ENCODE measurements around the gene USP47. TPM values are rescaled to one million over a fixed set of nuclear protein-coding genes. Genes with fewer than 3 reads are reported as not detected.

Gene USP47
- total and polyA plus RNA-seq, 9 of the 15 experiments (the other 6 are each of a cell fraction or from before 2014, with no cell fraction given), result 13.1 to 63.6 (median 34.7) TPM

GRCh38 chr11:11845551-11845950 is 3.8 kb downstream of the USP47 start:
- POLR2A ChIA-PET, result interaction anchor here (1.0 to 6.6 kb wide), 3 partner anchors 10 to 19 kb away, joined by 4 to 46 read pairs (median 20); no protein-coding TSS in a partner anchor
- Histone ChIP-seq H4K20me1 (replicated peaks; ENCODE audit: control insufficient read depth, insufficient read depth, low read length) (peaks cover 11% of the 10 kb centered on the region; the same call in 1 of the 2 replicates), H3K27ac (ENCODE audit: extremely low read depth, low read depth, low read length) (peak overlapping the region; percentile 96; the same call in 2 of the 3 replicates), H2AFZ (ENCODE audit: low read depth, low read length) (no peak overlapping the region), H3K9me1 (ENCODE audit: control insufficient read depth, insufficient read depth, low read length) (no peaks in the 10 kb centered on the region), H3K9ac (ENCODE audit: insufficient read depth in 1 of 2, low read depth in 2 of 2, low read length in 2 of 2) (peak overlapping the region in 1 of 2 experiments; percentile 95; a peak in 1 of 4 replicates), H3K4me2 (ENCODE audit: insufficient read depth, low read length) (peak overlapping the region; percentile 72), H3K4me1 (replicated peaks in 1 of 2; ENCODE audit: control insufficient read depth in 2 of 2, insufficient read depth in 2 of 2, low read length in 2 of 2) (peaks cover 14 to 48% of the 10 kb centered on the region in 2 experiments; a peak in 4 of 5 replicates), H3K4me3 (no peak overlapping the region), H3K36me3 (ENCODE audit: control insufficient read depth, insufficient read depth, low read length) (no peaks in the 10 kb centered on the region; the same call in 2 of the 3 replicates), H3K79me2 (ENCODE audit: control insufficient read depth, insufficient read depth, low read length) (peaks cover 88% of the 10 kb centered on the region), H3K9me3 (replicated peaks; ENCODE audit: control insufficient read depth, insufficient read depth, low read depth, low read length) (no peaks in the 10 kb centered on the region), H3K27me3 (ENCODE audit: control insufficient read depth in 2 of 2, insufficient read depth in 2 of 2, low read length in 2 of 2) (no peaks in the 10 kb centered on the region)
- intact Hi-C loops (cut with micrococcal nuclease), result no loop called here
- 6% methylated on average over 1 of the region's 1 CpG for WGBS (ENCODE audit: insufficient coverage, low coverage, missing lambda C conversion rate)
- TF ChIP-seq FOSL1 (tag; conservative IDR thresholded peaks at IDR 0.05) (0 out of 2 replicates have a peak, but pooled peaks have one; percentile 10), ZNF592 (IDR thresholded peaks at IDR 0.05) (0 out of 2 replicates have a peak, but pooled peaks have one; percentile 12)
- TF ChIP-seq, protein P1, sequence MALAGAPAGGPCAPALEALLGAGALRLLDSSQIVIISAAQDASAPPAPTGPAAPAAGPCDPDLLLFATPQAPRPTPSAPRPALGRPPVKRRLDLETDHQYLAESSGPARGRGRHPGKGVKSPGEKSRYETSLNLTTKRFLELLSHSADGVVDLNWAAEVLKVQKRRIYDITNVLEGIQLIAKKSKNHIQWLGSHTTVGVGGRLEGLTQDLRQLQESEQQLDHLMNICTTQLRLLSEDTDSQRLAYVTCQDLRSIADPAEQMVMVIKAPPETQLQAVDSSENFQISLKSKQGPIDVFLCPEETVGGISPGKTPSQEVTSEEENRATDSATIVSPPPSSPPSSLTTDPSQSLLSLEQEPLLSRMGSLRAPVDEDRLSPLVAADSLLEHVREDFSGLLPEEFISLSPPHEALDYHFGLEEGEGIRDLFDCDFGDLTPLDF (CRISPR knock-in tag; IDR thresholded peaks at IDR 0.05), result no peak
- ATAC-seq, result no peak
- no peak for FAIRE-seq
- no peak for DNase-seq (ENCODE audit: extremely low read depth in 1 of 4, low spot score in 3 of 4)
- BruUV-seq (replicated peaks), result no TSS peak
- in situ Hi-C loops (cut with MboI), result no loop called here
- CTCF ChIA-PET (ENCODE audit: low intra/inter-chr PET ratio), result no interaction called here
